Dermis microvascular lymphatic vessel endothelial cell (primary cell): ENCODE measurements around the gene PLCB1. TPM values are rescaled to one million over a fixed set of nuclear protein-coding genes. Genes with fewer than 3 reads are reported as not detected.
A peak's percentile ranks its signal among the peaks of the same experiment; 100 is the strongest.
"Not testable (repeated sequence)": the region's sequence is repeated elsewhere in the genome, so short reads cannot be mapped to it uniquely, and the experiment has no call there.

Experiments
- DNase-seq, 2 donors: peaks; one replicate each; pipeline versions ENCODE4 v3.0.0 to v3.0.0-alpha.2; 2010; ENCODE audit warnings: low read depth in 2 of 2
- total RNA-seq: library from RNA; depleted of rRNA; stranded (reverse); fragments of >200 nt; gene quantifications from 2 replicates; pipeline ENCODE4 v1.2.1, GENCODE V29; 2014

Gene PLCB1
- total RNA-seq, 1 donor from 2014 or later, result 13.1 TPM

- peak in 1 of 2 donors; percentile 32 for DNase-seq
Observed at GRCh38 chr20:8435285-8436035, 303.4 kb downstream of the PLCB1 start.

DNA sequence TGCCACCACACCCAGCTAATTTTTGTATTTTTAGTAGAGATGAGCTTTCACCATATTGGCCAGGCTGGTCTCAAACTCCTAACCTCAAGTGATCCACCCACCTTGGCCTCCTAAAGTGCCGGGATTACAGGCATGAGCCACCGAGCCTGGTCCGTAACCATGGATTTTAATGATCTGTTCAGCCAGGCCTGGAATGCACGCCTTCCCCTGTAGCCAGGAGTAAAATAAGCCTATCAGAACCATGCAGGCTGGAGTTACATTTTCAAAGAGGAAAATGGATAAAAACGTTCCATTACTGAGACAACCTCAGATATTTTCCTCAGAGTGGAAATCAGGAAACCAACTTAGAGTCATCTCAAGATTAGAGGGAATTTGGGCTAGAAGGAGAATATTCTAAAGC is 304.9 kb downstream of the PLCB1 start:
- not testable (repeated sequence) for DNase-seq

DNA sequence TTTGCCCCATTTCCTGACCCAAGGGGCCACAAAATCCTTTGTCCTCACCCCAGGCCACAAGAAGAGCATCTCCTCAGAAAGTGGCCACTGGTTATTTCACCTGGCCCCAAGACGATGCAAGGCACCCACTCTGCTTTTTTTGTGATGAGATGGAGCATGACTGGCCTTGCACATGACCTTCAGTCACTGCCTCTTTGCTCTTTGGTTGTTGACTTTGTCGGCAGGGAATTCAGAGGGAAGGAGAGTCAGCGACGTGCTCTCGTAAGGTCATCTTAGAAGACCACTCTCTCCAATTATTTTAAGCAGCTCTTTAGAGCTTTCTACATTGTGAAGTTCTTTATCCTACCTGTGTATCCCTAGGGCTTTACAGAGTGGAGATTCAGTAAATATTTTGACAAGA is 306.7 kb downstream of the PLCB1 start:
- no peak for DNase-seq

- no peak for DNase-seq
Observed at GRCh38 chr20:8443464-8444072, 311.5 kb downstream of the PLCB1 start.

DNA sequence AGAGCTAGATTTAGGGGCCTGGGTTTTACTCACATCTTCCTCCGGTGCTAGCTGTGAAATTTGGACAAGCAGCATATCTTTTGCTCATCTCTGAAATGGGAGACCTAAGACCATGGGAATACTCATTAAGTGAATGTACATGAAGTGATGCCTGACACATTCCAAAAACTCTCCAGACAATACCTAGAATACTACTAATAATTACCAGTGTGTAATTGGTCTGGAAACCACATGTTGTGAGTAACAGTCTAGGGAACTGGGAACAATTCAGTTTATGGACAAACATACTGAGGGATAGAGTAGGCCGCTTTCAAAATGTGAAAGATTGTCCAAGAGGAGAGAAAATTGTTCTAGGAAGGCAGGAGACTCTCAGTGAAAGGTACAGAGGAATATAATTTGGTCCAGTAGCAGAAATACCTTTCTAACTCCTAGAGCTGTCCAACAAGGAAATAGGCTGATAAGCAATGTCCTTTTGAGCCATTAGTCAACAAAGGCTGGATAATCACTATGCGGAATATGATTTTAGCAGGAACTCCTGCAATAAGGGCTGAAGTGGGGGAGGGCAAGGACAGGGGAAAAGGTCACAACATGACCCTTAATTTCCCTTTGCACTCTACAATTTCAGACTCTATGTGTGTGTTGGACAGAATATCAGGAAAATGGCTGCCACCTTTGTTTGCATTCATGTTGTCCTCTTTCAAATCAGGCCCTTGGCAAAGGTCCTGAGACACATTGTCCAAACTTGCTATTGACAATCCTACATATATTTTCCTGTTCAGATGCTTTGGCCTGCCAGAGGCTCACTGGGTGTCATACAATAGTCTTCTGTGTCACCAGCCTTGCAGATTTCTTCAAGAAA is 315.4 kb downstream of the PLCB1 start:
- DNase-seq, result peak in 1 of 2 donors; percentile 39

- no peak for DNase-seq
Observed at GRCh38 chr20:8449123-8449522, 317.1 kb downstream of the PLCB1 start.

DNA sequence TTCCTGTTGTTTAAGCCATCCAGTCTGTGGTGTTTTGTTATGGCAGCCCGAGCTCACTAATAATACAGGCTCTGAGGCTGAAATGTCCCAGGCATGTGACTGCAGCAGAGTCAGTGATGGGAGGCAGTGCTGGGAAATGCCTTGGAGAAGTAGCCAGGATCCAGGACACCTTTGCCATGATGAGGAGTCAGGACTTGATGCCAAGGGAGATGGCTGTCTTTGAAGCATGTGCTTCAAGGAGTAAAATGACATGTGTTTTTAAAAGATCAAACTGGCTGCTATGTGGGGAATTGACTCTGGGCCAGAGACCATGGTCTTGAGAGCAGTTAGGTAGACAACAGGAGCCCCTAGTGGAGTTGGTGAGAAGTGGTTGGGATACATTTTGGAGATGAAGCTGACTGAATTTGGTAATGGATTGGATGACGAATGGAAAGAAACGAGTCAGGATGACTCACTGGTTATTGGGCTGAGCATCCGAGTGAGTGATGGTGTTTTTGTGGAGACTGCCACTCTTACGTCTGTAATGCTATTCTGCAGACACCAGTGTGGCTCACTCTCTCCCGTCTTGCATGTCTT is 322.2 kb downstream of the PLCB1 start:
- peak; percentile 72 to 76 for DNase-seq

DNA sequence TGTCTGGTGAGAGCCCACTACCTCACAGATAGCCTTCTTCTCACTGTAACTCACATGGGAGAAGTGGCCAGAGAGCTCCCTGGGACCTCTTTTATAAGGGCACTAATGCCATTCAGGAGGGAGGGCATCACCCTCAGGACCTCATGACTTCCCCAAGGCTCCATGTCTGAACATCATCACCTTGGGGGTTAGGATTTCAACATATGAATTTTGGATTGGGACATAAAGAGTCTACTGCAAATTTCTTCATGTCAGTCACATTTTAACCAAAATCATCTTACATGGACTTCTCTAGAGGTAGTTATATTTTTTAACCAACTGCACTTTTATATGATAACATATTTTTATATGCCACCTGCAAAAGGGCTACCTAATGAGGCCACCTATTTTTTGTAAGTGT is 324.7 kb downstream of the PLCB1 start:
- no peak for DNase-seq

GRCh38 chr20:8457978-8458377 is 325.9 kb downstream of the PLCB1 start:
- DNase-seq, result no peak

DNA sequence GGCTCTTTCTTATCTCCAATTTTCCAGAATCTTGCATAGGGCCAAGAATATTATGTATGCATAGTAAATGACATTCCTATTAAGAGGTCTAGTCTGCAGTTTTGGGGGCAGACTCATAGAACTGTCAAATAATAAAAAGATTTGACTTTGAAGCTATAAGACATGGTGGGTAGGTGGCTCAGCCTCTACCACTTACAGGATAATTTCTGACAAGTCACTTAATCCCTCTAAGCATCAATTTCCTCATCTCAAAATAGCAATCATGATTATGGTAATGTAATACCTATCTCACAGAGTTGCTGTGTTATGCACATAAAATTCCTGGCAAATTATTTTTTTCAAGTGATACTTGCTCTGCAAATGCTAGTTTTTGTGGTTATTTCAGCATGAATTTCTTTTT is 329.1 kb downstream of the PLCB1 start:
- DNase-seq, result no peak

DNA sequence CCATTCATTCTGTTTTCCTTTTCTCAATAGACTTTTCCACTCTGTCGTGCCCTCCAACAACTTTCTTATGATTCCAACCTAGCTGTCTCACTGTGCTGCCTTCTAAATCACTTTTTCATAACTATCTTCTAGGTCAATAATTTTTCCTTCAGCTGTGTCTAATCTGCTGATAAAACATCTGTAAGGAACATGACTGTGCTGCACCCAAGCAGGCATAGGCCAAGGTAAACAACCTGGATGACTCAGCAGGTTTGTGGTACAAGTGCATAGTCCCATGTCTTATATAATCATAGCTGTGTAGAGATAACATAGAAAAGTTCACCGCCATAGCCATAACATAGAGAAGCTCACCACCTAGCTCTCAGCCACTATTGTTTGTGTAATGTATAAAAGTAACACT is 332.3 kb downstream of the PLCB1 start:
- peak in 1 of 2 donors; percentile 3 for DNase-seq

DNA sequence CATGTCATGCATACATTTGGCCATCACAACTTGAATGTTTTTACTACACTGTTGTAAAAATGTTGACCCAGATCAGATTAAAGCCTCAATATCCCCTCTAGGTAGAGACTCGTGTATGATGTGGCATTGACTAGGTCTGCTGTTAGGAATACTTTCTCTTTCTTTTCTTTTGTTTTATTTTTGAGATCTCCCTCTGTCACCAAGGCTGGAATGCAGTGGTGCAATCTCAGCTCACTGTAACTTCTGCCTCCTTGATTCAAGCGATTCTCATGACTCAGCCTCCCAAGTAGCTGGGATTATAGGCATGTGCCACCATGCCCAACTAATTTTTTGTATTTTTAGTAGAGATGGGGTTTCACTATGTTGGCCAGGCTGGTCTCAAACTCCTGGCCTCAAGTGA is 334.7 kb downstream of the PLCB1 start:
- DNase-seq, result not testable (repeated sequence)

DNA sequence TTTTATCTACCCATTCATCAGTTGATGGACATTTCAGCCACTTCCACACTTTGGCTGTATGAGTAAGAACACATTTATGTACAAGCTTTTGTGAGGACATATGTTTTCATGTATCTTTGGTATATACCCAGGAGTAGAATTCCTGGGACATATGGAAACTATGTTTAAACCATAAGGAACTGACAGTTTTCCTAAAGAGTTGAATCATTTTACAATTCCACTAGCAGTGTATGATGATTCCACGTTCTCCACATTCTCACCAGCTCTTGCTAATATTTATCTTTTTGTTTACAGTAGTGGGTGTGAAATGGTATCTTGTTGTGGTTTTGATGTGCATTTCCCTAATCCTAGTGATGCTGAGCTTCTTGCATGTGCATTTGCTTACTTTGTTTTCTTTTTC is 338.1 kb downstream of the PLCB1 start:
- DNase-seq, result no peak

- DNase-seq, result no peak
Observed at GRCh38 chr20:8471465-8471864, 339.4 kb downstream of the PLCB1 start.

- no peak for DNase-seq
Observed at GRCh38 chr20:8473459-8473858, 341.4 kb downstream of the PLCB1 start.

DNA sequence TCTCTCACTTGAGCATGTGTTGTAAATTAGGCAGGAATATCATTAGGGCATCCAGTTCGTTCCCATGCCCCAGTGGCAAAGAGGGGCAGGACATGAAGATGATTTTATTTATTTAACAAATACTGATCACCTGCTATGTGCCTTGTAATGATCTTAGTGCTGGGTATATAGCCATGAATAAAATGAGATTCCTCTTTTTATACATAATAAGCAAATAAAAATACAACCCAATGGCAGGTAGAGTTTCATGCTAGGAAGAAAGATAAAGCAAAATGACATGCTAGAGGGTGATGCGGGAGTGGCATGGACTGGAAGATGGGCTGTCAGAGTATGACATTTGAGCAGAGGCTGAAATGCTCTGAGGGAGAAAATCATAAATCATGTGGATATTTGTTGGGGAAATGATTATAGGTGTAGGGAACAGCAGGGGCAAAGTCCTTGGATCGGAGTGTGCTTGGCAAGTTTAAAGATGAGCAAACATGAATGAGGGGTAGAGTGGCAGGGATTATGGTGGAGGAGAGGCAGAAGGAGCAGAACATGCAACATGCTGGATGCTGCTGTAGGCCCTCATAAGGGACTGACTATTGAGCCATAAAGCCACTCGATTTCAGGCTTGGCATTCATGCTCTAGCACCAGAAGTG is 342.1 kb downstream of the PLCB1 start:
- DNase-seq, result no peak

DNA sequence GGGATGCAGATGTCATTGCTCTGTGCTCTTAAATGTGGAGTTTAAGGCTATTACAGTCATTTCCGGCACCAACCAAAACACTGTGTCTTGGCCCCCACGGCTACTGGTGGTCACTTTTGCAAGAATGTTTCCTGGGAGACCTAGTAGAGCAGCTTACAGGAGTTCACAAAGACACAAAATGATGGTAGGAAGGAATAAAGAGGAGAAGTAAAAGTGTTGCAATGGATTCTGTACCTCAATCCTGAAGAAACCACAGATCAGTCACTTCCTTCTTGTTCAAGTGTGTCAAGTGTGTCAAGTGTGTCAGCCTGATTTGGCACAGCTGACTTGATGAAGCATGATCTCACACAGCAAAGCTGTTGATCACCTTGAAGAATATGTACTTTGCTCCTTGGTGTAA is 344.0 kb downstream of the PLCB1 start:
- no peak for DNase-seq

DNA sequence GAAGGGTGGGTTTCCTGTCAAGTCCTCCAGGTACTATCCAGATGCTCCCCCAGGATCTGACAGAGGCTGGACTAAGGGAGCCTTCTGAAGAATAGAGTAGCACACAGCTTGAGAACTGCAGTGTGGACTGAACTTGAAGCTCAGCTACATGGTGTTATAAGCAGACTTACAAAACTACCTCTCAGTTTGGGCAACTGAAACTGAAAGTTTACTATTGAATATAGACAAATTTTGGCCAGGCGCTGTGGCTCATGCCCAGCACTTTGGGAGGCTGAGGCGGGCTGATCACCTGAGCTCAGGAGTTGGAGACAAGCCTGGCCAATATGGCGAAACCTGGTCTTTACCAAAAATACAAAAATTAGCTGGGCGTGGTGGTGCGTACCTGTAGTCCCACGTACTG is 348.5 kb downstream of the PLCB1 start:
- DNase-seq, result no peak

DNA sequence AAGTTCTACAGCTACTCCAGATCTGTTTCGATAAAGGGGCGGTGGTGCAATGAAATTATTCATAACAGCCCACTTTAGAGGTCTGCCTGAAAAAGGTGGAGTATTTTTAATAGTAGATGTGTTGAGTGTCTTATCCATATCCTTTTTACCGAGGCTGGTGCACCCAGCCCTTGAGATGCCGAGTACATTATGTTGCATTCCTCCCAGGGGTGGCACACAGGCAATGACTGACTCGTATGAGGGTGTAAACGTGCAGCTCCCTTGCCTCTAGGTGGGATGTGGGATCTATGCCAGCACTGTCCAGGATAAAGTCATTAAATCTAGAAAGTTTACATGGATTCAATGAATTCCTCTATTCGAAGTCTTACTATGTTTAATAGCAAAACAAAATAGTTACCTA is 355.6 kb downstream of the PLCB1 start:
- no peak for DNase-seq

GRCh38 chr20:8489094-8489883 is 357.2 kb downstream of the PLCB1 start:
- no peak for DNase-seq
